NCI-H1105 (cell line): Measurements from ENCODE around the gene SSBP2.
A peak's percentile ranks its signal among the peaks of the same experiment; 100 is the strongest.

Experiments used
- DNase-seq: peaks from one replicate; lab custom pipeline; 2025; lab: John Stamatoyannopoulos, UW

Gene SSBP2

GRCh38 chr5:81751009-81751835 lies at the start of gene SSBP2:
Gene SSBP2, minus strand, starts transcription at chr5:81751097. Its CDS starts 55 bp downstream, at chr5:81751042.
- DNase-seq = peak; percentile 94

- DNase-seq = no peak
These were observed 44.8 kb upstream of the SSBP2 start for GRCh38 chr5:81795666-81796065.

- DNase-seq = no peak
These were observed 43.3 kb upstream of the SSBP2 start for GRCh38 chr5:81794226-81794625.

- DNase-seq = no peak
These were observed 39.4 kb upstream of the SSBP2 start for GRCh38 chr5:81790336-81790735.

- DNase-seq = no peak
These were observed 38.1 kb upstream of the SSBP2 start for GRCh38 chr5:81789033-81789432.

- DNase-seq = no peak
These were observed 37.4 kb upstream of the SSBP2 start for GRCh38 chr5:81788329-81788728.

GRCh38 chr5:81787474-81788242 lies 36.8 kb upstream of the SSBP2 start:
- DNase-seq = peak; percentile 40

- DNase-seq = no peak
These were observed 36.1 kb upstream of the SSBP2 start for GRCh38 chr5:81786991-81787390.

- DNase-seq = no peak
These were observed 35.6 kb upstream of the SSBP2 start for GRCh38 chr5:81786496-81786895.

GRCh38 chr5:81785322-81785721 lies 34.4 kb upstream of the SSBP2 start:
- no peak for DNase-seq

GRCh38 chr5:81783401-81783800 lies 32.5 kb upstream of the SSBP2 start:
- no peak for DNase-seq

- no peak for DNase-seq
These were observed 31.9 kb upstream of the SSBP2 start for GRCh38 chr5:81782811-81783210.

GRCh38 chr5:81779916-81780266 lies 29.0 kb upstream of the SSBP2 start:
- DNase-seq = no peak

GRCh38 chr5:81779125-81779915 lies 28.4 kb upstream of the SSBP2 start:
- DNase-seq = no peak

- DNase-seq = no peak
These were observed 27.7 kb upstream of the SSBP2 start for GRCh38 chr5:81778642-81779041.

- DNase-seq = no peak
These were observed 25.4 kb upstream of the SSBP2 start for GRCh38 chr5:81776258-81776657.

GRCh38 chr5:81774374-81774773 lies 23.5 kb upstream of the SSBP2 start:
- no peak for DNase-seq

- no peak for DNase-seq
These were observed 22.7 kb upstream of the SSBP2 start for GRCh38 chr5:81773574-81773973.

GRCh38 chr5:81773161-81773560 lies 22.3 kb upstream of the SSBP2 start:
- no peak for DNase-seq

- no peak for DNase-seq
These were observed 21.6 kb upstream of the SSBP2 start for GRCh38 chr5:81772488-81772887.

- DNase-seq = no peak
These were observed 18.1 kb upstream of the SSBP2 start for GRCh38 chr5:81768935-81769452.

- DNase-seq = no peak
These were observed 17.0 kb upstream of the SSBP2 start for GRCh38 chr5:81767938-81768337.
